Esophagus muscularis mucosa (tissue), 3 donors: Measurements from ENCODE around the gene LTBP1.

Source experiments
- CTCF ChIP-seq, 3 experiments: fragments of 200-600 bp in 2 of 3; fragments of 450-650 bp in 1 of 3; sonication (generic) in 2 of 3; IDR thresholded peaks; one replicate each; pipeline ENCODE4 v1.5.1; 2017 to 2019; ENCODE audit warnings: antibody characterized with exemption in 3 of 3, mild to moderate bottlenecking in 2 of 3, moderate library complexity in 1 of 3
- POLR2A ChIP-seq: fragments of 450-650 bp; IDR thresholded peaks from one replicate; pipeline ENCODE4 v1.6.1; 2017; ENCODE audit warnings: antibody characterized with exemption, moderate library complexity, mild to moderate bottlenecking, low read depth

- no peak for TF ChIP-seq CTCF (IDR thresholded peaks at IDR 0.05)
- TF ChIP-seq POLR2A: no peak
Measured at GRCh38 chr2:33321236-33321771, 374.6 kb downstream of the LTBP1 start.
